Hematopoietic multipotent progenitor cell treated with erythropoietin and hydrocortisone succinate and interleukin-3 and kit ligand, for 4 days (in vitro differentiated cells): ENCODE data around the gene APOBR.
A peak's percentile ranks its signal among the peaks of the same experiment; 100 is the strongest.
"Not testable (repeated sequence)": the region's sequence is repeated elsewhere in the genome, so short reads cannot be mapped to it uniquely, and the experiment has no call there.

Experiments
- DNase-seq: peaks from one replicate; pipeline ENCODE4 v3.0.0-alpha.2; 2015

The APOBR gene

GRCh38 chr16:28494121-28494851, at the start of gene APOBR:
Gene APOBR, plus strand, starts transcription at chr16:28494643. Its CDS starts 39 bp downstream, at chr16:28494682.
- peak; percentile 97 for DNase-seq

GRCh38 chr16:28446388-28446787, 48.1 kb upstream of the APOBR start:
- DNase-seq: not testable (repeated sequence)

GRCh38 chr16:28447081-28447480, 47.4 kb upstream of the APOBR start:
- not testable (repeated sequence) for DNase-seq

GRCh38 chr16:28473714-28474265, 20.7 kb upstream of the APOBR start:
- DNase-seq: no peak

GRCh38 chr16:28475221-28475620, 19.2 kb upstream of the APOBR start:
- no peak for DNase-seq

- no peak for DNase-seq
Measured at GRCh38 chr16:28477311-28477920, 17.0 kb upstream of the APOBR start.

GRCh38 chr16:28478506-28479180, 15.8 kb upstream of the APOBR start:
- DNase-seq: no peak

- DNase-seq: no peak
Measured at GRCh38 chr16:28482026-28482425, 12.4 kb upstream of the APOBR start.

- not testable (repeated sequence) for DNase-seq
Measured at GRCh38 chr16:28483361-28483760, 11.1 kb upstream of the APOBR start.

GRCh38 chr16:28486266-28486665, 8.2 kb upstream of the APOBR start:
- DNase-seq: no peak

GRCh38 chr16:28491230-28491969, 3.0 kb upstream of the APOBR start:
- DNase-seq: peak; percentile 77

GRCh38 chr16:28491970-28492474, 2.4 kb upstream of the APOBR start, which contains the start of gene CLN3:
Gene CLN3, minus strand, starts transcription at chr16:28492074. Its CDS starts 315 bp downstream, at chr16:28491759.
- DNase-seq: peak; percentile 98

GRCh38 chr16:28492511-28492910, 1.9 kb upstream of the APOBR start:
- no peak for DNase-seq

- no peak for DNase-seq
Measured at GRCh38 chr16:28495098-28495793, 803 bp downstream of the APOBR start.

- no peak for DNase-seq
Measured at GRCh38 chr16:28495795-28496749, 1.6 kb downstream of the APOBR start.

- DNase-seq: no peak
Measured at GRCh38 chr16:28496844-28497243, 2.4 kb downstream of the APOBR start.

GRCh38 chr16:28497386-28497785, 2.9 kb downstream of the APOBR start:
- no peak for DNase-seq

GRCh38 chr16:28497861-28498599, 3.6 kb downstream of the APOBR start:
- DNase-seq: no peak

- DNase-seq: no peak
Measured at GRCh38 chr16:28498666-28499381, 4.4 kb downstream of the APOBR start.
